ENCODE data around the gene ZBED3. TPM values are rescaled to one million over a fixed set of nuclear protein-coding genes. Genes with fewer than 3 reads are reported as not detected.

Gene ZBED3
- total and polyA plus RNA-seq, 2 of the 4 experiments (the other 2 are of a cell fraction), result 0.18 to 2.5 TPM

DNA sequence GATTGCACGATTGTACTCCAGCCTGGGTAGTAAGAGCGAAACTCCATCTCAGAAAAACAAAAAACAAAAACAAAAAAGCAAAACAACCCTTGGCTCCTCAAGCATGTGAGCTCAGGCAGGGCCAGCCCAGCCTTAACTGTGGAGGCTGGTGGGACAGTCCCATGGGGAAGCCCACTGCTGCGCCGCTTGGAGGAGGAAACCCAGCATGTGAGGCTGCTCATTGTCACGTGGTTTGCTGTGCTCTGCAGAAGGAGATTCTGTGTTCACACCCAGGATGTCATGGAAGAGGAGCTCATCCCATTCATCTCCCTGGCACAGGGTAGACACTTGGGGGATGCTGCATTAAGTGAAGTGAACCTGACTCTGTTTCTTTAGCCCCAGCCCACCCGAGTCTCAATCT lies 4.0 kb downstream of the ZBED3 start:
- H3K4me2 ChIP-seq (ENCODE audit: low read depth, low read length), result no peak overlapping the region
- no peaks in the 10 kb centered on the region for H3K27me3 ChIP-seq (ENCODE audit: control insufficient read depth, insufficient read depth, low read length)
- ChIA-PET CTCF (no interaction called here), POLR2A (ENCODE audit: unreplicated experiment) (no interaction called here)
- no peak overlapping the region for H3K23ac ChIP-seq (ENCODE audit: low read depth, low read length)
- no peaks in the 10 kb centered on the region for H4K20me1 ChIP-seq (ENCODE audit: insufficient read depth, low read length)
- in situ Hi-C loops (cut with MboI; ENCODE audit: low sequenced_read_pairs) (no loop called here), dilution Hi-C loops (cut with HindIII; ENCODE audit: low sequenced_read_pairs, unreplicated experiment) (no loop called here), intact Hi-C loops (cut with micrococcal nuclease) (no loop called here)
- no TSS peak for BruUV-seq (replicated peaks)
- no peak overlapping the region for H3K4ac ChIP-seq (ENCODE audit: low read depth, low read length)
- H3K4me3 ChIP-seq (ENCODE audit: insufficient read depth, low read depth, low read length), result no peak overlapping the region
- H2AK9ac ChIP-seq (replicated peaks; ENCODE audit: low read depth, low read length, poor library complexity), result no peak overlapping the region
- no peak overlapping the region for H3K18ac ChIP-seq (ENCODE audit: low read depth, low read length)
- no peak overlapping the region for H3K14ac ChIP-seq (replicated peaks; ENCODE audit: low read depth, low read length)
- H3K9me3 ChIP-seq (ENCODE audit: control insufficient read depth, insufficient read depth, low read length), result no peaks in the 10 kb centered on the region
- no peaks in the 10 kb centered on the region for H3K9me1 ChIP-seq (ENCODE audit: insufficient read depth, low read length)
- H4K8ac ChIP-seq (ENCODE audit: low read depth in 2 of 2, low read length in 2 of 2), result no peak overlapping the region
- H2AK5ac ChIP-seq (ENCODE audit: low read depth, low read length), result no peak overlapping the region
- DNase-seq, result no peak
- H4K91ac ChIP-seq (ENCODE audit: insufficient read depth, low read depth, low read length), result no peak overlapping the region
- H2BK5ac ChIP-seq (ENCODE audit: low read depth, low read length, poor library complexity, severe bottlenecking), result no peak overlapping the region
- H3K4me1 ChIP-seq (ENCODE audit: control insufficient read depth, insufficient read depth, low read length), result peaks cover 4% of the 10 kb centered on the region; the same call in 1 of the 2 replicates
- ATAC-seq (ENCODE audit: low read depth), result no peak
- H2BK120ac ChIP-seq (ENCODE audit: low read depth, low read length), result no peak overlapping the region
- H3K27ac ChIP-seq (ENCODE audit: insufficient read depth, low read length), result no peak overlapping the region
- no peak overlapping the region for H2BK15ac ChIP-seq (ENCODE audit: low read depth, low read length)
- no peak overlapping the region for H3K9ac ChIP-seq (ENCODE audit: low read depth, low read length)
- H3K36me3 ChIP-seq (ENCODE audit: control insufficient read depth, insufficient read depth, low read length), result no peaks in the 10 kb centered on the region
- H3K56ac ChIP-seq (ENCODE audit: extremely low read depth, insufficient read depth, low read length), result no peak overlapping the region
- no peak overlapping the region for H2AFZ ChIP-seq (replicated peaks; ENCODE audit: low read length, poor library complexity)
- H3K79me1 ChIP-seq (ENCODE audit: low read depth in 1 of 2, low read length in 2 of 2), result no peaks in the 10 kb centered on the region
- no CpG with 5 or more reads among the region's 6 CpGs for WGBS, 2 experiments (ENCODE audit: extremely low coverage in 2 of 2, insufficient read length in 1 of 2)
- TF ChIP-seq CEBPB (IDR thresholded peaks at IDR 0.05; ENCODE audit: low read depth, low read length) (no peak), RCOR1 (IDR thresholded peaks at IDR 0.05; ENCODE audit: insufficient replicate concordance, low read length) (no peak), CHD1 (IDR thresholded peaks at IDR 0.05; ENCODE audit: low read depth, low read length) (no peak), CTCF (conservative IDR thresholded peaks at IDR 0.05; ENCODE audit: low read depth, low read length) (no peak), POLR2A (IDR thresholded peaks at IDR 0.05; ENCODE audit: low read depth, low read length) (no peak), BHLHE40 (IDR thresholded peaks at IDR 0.05; ENCODE audit: low read depth, low read length) (no peak), USF2 (IDR thresholded peaks at IDR 0.05; ENCODE audit: low read depth, low read length) (no peak), FOS (IDR thresholded peaks at IDR 0.05; ENCODE audit: low read depth, low read length) (no peak), RAD21 (IDR thresholded peaks at IDR 0.05; ENCODE audit: low read length) (no peak), MXI1 (IDR thresholded peaks at IDR 0.05; ENCODE audit: borderline replicate concordance, low read depth, low read length) (no peak), MAFK (IDR thresholded peaks at IDR 0.05; ENCODE audit: low read depth, low read length) (no peak)
- no peak overlapping the region for H2BK20ac ChIP-seq (ENCODE audit: low read depth, low read length)
- H4K5ac ChIP-seq (ENCODE audit: low read depth, low read length), result no peak overlapping the region
